Mucosa of descending colon (tissue), 3 donors: Measurements from ENCODE around the gene RELT. TPM values are rescaled to one million over a fixed set of nuclear protein-coding genes. Genes with fewer than 3 reads are reported as not detected.

Experiments
- ATAC-seq: fragments of 200-7000 bp; cut with Tn5 transposase; one replicate; pipeline ENCODE4 v1.9.1; 2020; ENCODE audit warnings: mild to moderate bottlenecking, moderate library complexity
- DNase-seq, 3 donors: peaks; one replicate each; pipeline ENCODE4 v3.0.0-alpha.2; 2020
- H3K36me3 ChIP-seq: fragments of 200-600 bp; one replicate; pipeline ENCODE4 v1.8.0; 2021; ENCODE audit warnings: low read depth, mild to moderate bottlenecking
- H3K4me1 ChIP-seq: fragments of 200-600 bp; one replicate; pipeline ENCODE4 v1.8.0; 2021; ENCODE audit warnings: low read depth, mild to moderate bottlenecking
- H3K4me3 ChIP-seq: fragments of 200-600 bp; one replicate; pipeline ENCODE4 v1.8.0; 2021; ENCODE audit warnings: mild to moderate bottlenecking
- H3K9me3 ChIP-seq: fragments of 200-600 bp; one replicate; pipeline ENCODE4 v1.8.0; 2021; ENCODE audit warnings: mild to moderate bottlenecking
- CTCF ChIP-seq: fragments of 200-600 bp; IDR thresholded peaks from one replicate; pipeline ENCODE4 v1.8.0; 2022; ENCODE audit warnings: antibody characterized with exemption, mild to moderate bottlenecking
- intact Hi-C, 2 donors: fragments of 100-400 bp; cut with DNase I in 1 of 2; cut with micrococcal nuclease in 1 of 2; formaldehyde crosslinking; loops; one replicate each; pipeline versions ENCODE4 v1.11.0 to v1.11.1; 2022; cut with DNase I, micrococcal nuclease
- total RNA-seq, 3 donors: library from RNA; stranded (reverse); fragmentation: NEBNext Ultra II Directional in 2 of 3; extraction: Animal tissue kit (Norgen Biotek cat#: 25700) in 2 of 3; gene quantifications; one replicate each; pipeline versions ENCODE4 v1.2.1 to v1.2.4, GENCODE V29; 2021 to 2023
- donor health status: DM: no; HTN: no; CAD: no; lungs with moderate emphysema.
- donor health status: DM: no; HTN: no; CAD: no.
- donor health status: DM: no; HTN: yes; CAD: no.

The RELT gene
- total RNA-seq, 3 donors from 2014 or later, result 2.3 to 4.7 (median 4.4) TPM

- DNase-seq (no peak), ATAC-seq (no peak)
- Histone ChIP-seq H3K36me3 (no peaks in the 10 kb centered on the region), H3K4me3 (no peak overlapping the region), H3K9me3 (no peaks in the 10 kb centered on the region), H3K4me1 (peaks cover 11% of the 10 kb centered on the region)
- intact Hi-C loops, result no loop called here
- TF ChIP-seq CTCF, result no peak
Measured at GRCh38 chr11:73380331-73380730, 4.1 kb downstream of the RELT start.

DNA sequence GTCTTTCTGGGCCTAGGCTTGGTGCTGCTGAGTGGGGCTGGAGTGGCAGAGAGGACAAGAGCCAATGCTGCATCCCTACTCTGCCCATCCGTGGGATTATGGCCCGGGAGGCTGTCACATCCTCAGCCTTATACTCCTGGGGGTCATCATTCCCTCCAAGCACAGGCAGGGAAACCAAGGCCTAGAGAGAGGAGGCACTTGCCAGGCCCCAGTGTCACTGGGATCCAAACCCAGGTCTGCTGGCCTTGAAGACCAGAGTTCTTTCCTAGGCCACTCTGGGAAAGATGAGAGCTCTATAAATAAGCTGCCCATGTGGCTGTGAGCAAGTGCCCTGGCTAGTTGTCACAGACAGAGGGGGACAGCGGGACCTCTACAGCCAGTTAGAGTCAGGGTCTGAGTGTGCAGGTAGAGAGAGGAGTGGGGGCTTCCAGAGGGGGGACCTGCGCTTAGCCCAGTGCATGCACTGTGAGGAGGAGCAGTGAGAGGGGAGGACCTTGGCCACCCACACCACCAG is 4.8 kb downstream of the RELT start:
- no peak for DNase-seq
- no peak for TF ChIP-seq CTCF
- intact Hi-C loops, result no loop called here

GRCh38 chr11:73381589-73381988 is 5.4 kb downstream of the RELT start:
- DNase-seq, result no peak
- H3K36me3 ChIP-seq, result no peaks in the 10 kb centered on the region
- H3K9me3 ChIP-seq, result no peaks in the 10 kb centered on the region
- H3K4me3 ChIP-seq, result no peak overlapping the region
- ATAC-seq, result no peak
- intact Hi-C loops, result no loop called here
- no peak for TF ChIP-seq CTCF
- H3K4me1 ChIP-seq, result peaks cover 11% of the 10 kb centered on the region

More for the DNA sequence above, 4.8 kb downstream of the RELT start:
- Histone ChIP-seq H3K4me1 (peaks cover 11% of the 10 kb centered on the region), H3K4me3 (no peak overlapping the region), H3K36me3 (no peaks in the 10 kb centered on the region), H3K9me3 (no peaks in the 10 kb centered on the region)
- no peak for ATAC-seq

DNA sequence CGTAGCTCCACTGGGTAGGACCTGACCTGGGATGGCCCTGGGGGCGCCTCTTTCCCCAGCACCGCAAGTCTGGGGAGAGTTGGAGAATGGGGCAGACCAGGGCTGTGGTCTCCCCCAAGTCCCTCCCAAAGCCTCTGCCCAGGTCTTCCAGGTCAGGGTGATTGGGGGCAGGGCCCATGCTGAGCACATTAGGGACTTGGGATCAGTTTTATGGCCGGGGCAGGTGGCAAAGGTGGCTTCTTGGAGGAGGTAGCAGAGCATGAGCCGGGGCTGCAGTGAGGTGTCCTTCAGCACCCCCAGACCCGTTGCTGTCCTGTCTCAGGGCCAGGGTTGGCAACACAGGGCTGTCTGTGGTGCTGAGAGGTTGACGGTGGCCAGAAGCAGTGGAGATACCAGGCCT is 6.0 kb downstream of the RELT start:
- Histone ChIP-seq H3K36me3 (no peaks in the 10 kb centered on the region), H3K4me3 (no peak overlapping the region), H3K4me1 (peaks cover 11% of the 10 kb centered on the region), H3K9me3 (no peaks in the 10 kb centered on the region)
- no peak for TF ChIP-seq CTCF
- DNase-seq (no peak), ATAC-seq (no peak)
- intact Hi-C loops, result no loop called here

GRCh38 chr11:73382747-73383146 is 6.5 kb downstream of the RELT start:
- peaks cover 11% of the 10 kb centered on the region for H3K4me1 ChIP-seq

More at GRCh38 chr11:73382747-73383146, 6.5 kb downstream of the RELT start:
- no peaks in the 10 kb centered on the region for H3K9me3 ChIP-seq
- H3K4me3 ChIP-seq, result no peak overlapping the region
- intact Hi-C loops, result no loop called here
- no peaks in the 10 kb centered on the region for H3K36me3 ChIP-seq
- TF ChIP-seq CTCF, result no peak
- ATAC-seq, result no peak
- no peak for DNase-seq
